Activated CD4-positive, CD25-positive, alpha-beta regulatory T cell (primary cell): ENCODE data around the gene TP53BP2.
"Not testable (repeated sequence)": the region's sequence is repeated elsewhere in the genome, so short reads cannot be mapped to it uniquely, and the experiment has no call there.

Experiments
- DNase-seq, 4 experiments: peaks; one replicate each; lab custom pipeline; 2025; lab: John Stamatoyannopoulos, UW

The TP53BP2 gene

DNA sequence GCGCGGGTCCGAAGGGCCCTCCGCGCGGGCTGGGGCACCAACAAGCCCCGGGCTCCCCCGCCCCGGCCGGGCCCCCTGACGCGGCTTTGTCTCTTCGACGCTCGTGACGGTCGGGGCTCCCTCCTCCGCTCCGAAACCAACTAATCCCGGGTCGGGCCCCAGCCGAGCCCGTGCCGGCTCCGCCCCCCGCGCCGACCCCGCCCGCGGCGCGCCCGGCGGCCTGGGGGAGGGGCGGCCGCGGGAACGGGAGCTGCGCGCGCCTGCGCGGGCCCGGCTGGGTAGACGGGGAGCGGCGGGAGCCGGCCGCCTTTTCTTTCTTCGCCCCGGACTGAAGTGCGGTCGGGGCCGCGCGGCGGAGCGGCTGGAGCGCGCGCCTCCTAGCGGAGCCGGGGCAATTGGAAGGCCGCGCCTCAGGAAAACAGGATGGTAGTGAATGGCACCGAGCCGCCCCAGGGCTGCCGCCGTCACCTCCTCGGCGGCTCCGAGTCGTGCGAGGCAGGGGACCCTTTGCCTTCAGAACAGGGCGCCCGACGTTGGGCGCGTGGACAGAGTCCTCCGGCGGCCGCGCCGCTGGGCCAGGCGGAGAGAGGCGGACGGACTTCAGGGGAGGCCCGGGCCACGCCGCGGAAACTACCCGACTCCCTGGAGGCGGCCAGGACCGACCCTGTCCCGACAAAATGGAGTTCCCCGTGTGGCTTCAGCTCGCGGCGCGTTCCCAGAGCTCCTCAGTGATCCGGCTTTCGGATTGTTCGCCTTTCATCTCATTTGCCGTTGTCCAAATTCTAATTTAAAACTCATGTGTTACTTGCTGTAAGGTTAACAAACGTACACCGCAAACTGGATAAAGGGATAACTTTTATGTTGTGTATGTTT lies at the start of gene TP53BP2:
TP53BP2 (minus strand) TSS at position 138 of the 873 bp plus-strand sequence. CDS start 267 bp downstream, outside the sequence.
- peak; percentile 61 to 78 (median 76) for DNase-seq

DNA sequence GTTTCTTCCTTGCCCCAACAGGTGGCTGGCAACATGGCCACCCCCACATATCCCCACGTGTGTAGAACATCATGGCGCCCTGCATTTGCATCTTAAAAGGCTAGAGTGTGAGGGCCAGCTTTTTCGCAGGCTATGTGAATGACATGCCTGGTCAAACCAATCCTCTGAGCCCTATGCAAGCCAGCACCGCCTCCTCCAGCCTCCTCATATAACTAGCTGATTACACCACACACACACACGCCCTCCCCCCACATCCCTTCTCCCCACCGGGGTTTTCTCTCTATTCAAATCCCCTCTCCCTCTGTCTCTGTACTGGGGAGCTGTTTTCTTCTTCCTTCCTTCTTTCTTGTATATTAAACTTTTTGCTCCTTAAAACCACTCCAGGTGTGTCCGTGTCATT lies 44.7 kb upstream of the TP53BP2 start:
- not testable (repeated sequence) for DNase-seq

DNA sequence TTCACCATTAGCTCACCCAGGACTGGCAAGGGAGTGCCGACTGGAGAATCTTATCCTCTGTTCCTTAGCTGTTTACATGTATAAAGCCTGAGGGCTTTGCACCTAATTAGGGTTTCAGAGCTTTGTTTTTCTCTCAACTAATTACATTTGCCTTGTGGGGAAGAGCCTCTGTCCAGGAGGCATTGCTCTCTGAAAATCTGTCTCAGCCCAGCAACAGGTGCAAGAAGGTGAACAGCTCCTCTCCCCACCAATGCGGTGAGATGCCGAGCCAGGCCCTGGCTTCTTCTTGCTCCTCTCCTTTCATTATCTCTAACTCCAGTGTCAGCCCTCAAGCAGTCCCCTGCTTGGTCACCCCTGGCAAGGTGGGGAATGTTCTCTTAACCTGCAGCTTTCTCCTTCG lies 43.6 kb upstream of the TP53BP2 start:
- not testable (repeated sequence) for DNase-seq

GRCh38 chr1:223887747-223888418 lies 42.1 kb upstream of the TP53BP2 start:
- no peak for DNase-seq

DNA sequence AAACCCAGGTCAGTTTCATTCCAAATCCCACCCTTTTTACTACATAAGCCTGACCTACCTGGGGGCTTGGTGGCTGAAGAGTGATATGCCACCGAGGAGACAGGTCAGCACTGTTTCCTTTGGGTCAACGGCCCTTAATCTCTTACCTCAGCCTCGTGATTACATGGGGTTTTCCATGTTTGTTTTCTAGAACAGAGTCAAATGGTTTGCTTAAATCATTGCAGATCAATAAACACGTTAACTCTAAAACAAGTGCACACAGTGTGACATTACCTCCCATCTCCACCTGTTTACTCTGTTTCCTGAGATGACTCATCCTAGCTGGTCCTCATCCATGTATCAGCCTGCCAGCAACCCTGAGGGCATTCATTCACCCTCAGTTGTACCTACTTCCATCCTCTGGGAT lies 40.8 kb upstream of the TP53BP2 start:
- no peak for DNase-seq

DNA sequence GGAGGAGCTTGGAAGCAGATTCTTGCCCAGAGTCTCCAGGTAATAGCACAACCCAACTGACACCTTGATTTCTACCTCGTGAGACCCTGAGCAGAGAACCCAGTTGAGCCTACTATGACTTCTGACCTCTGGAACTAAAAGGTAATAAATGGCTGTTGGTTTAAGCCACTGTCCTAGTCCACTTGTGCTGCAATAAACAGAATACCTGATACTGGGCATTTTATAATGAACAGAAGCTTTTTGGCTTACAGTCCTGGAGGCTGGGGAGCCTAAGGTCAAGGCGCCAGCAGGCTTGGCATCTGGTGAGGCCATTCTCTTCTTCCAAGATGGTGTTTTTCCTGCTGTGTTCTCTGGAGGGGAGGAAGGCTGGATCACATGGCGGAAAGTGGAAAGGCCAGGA lies 39.9 kb upstream of the TP53BP2 start:
- DNase-seq = no peak

- no peak for DNase-seq
Observed at GRCh38 chr1:223878598-223879325, 33.0 kb upstream of the TP53BP2 start.

DNA sequence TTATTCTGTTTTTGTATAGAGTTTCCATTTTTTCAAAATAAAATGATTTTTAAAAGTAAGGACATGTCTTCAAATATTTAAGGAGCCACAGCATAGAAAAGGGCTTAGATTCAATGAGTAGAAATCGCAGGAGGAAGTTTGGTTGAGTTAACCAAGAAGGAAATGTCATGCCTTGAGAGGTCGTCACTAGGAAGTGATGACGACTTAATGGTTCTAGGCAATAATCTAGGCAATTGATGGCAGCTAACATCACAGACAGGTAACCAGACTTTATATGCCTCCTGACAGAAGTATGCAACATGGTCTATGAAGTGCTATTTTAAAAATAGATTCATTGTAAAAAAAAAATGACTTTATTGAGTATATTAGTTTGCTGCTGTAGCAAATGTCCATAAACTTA lies 32.1 kb upstream of the TP53BP2 start:
- DNase-seq = no peak

- no peak for DNase-seq
Observed at GRCh38 chr1:223876590-223876989, 30.8 kb upstream of the TP53BP2 start.

DNA sequence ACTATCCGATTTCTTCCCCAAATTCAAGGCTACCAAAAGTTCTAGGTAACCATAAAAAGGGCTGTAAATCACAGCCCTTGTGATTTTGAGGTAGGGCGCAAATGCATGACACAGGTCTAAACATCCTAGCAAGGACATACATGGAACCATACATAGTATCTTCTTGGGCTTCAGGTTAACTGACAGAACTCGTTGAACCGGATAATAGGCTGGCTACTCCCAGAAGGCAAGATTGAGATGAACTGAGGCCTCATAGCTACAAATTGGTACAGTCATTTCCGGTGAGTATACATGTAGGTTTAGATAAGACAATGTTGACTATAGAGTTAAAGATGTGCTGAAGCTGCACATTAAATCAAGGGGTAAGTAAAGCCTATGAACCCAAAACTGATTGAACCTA lies 27.3 kb upstream of the TP53BP2 start:
- no peak for DNase-seq

DNA sequence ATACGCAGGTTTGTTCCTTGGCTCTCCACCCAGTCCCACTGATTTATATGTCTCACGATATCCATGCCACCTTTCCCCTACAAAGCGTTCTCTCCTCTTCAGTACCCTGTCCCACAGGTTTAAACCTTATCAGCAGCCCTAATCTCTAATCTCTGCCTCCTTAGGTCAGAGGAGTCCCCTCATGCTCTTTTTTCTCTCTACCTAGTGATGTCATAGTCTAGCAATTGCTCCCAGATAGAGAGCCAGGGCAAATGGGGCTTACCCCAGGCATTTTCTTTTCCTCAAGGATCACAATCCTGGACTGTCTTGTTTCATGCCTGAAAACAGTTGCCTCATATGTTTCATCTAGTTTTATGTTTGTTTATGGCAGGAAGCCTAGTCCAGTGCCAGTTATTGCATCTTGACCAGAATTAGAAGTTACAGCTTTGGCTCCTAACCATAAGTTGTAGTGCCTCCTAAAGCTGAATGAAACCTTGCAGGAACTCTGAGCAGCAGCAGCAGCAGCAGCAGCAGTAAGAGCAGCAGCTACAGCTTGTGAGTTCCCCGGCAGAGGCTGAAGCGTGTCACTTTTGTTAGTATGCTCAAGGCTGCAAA lies 26.7 kb upstream of the TP53BP2 start:
- DNase-seq = no peak

DNA sequence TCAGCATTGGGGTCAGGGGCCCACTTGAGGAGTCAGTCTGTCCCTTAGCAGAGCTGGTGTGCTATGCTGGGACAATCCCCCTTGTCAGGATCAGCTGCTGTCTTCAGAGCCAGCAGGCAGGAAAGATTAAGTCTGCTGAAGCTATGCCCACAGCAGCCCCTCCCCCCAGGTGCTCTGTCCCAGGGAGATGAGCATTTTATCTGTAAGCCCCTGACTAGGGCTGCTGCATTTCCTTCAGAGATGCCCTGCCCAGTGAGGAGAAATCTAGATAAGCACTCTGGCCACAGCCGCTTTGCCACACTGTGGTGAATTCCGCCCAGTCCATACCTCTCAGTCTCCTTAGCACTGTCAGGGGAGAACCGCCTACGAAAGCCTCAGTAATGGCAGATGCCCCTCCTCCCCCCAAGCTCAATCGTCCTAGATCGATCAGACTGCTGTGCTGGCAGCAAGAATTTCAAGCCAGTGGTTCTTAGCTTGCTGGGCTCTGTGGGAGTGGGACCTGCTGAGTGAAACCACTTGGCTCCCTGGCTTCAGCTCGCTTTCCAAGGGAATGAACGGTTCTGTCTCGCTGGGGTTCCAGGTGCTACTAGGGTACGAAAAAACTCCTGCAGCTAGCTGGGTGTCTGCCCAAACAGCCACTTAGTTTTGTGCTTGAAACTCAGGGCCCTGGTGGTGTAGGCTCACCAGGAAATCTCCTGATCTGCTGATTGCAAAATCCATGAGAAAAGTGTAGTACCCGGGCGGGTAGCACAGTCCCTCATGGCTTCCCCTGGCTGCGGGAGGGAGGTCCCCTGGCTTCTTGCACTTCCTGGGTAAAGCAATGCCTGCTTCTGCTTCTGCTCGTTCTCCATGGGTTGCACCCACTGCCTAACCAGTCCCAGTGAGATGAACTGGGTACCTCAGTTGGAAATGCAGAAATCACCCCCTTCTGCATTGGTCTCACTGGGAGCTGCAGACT lies 25.1 kb upstream of the TP53BP2 start:
- DNase-seq = no peak

- not testable (repeated sequence) for DNase-seq
Observed at GRCh38 chr1:223864599-223865368, 19.0 kb upstream of the TP53BP2 start.

DNA sequence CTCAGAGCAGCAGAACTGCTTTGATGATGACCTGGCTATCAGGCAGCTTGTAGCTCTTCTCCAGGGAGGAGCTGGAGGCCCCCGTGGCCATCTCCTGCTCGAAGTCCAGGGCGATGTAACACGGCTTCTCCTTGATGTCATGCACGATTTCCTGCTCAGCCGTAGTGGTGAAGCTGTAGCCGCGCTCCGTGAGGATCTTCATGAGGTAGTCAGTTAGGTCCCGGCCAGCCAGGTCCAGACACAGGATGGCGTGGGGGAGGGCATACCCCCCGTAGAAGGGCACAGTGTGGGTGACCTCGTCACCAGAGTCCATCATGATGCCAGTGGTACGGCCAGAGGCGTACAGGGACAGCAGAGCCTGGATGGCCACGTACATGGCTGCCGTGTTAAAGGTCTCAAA lies 18.3 kb upstream of the TP53BP2 start:
- DNase-seq = no peak

DNA sequence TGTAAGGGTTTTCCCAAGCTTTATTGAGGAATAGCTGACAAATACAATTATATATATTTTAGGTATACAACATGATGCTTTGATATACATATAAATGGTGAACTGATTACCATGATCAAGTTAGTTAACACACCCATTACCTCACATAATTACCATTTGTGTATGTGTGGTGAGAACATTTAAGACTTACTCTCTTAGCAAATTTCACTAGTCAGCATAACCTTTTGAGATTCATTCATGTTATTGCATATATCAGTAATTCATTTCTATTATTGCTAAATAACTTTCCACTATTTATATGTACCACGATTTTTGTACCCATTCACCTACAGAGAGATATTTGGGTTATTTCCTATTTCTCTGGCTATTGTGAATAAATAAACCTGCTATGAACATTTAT lies 16.2 kb upstream of the TP53BP2 start:
- no peak for DNase-seq

GRCh38 chr1:223860051-223860622 lies 14.4 kb upstream of the TP53BP2 start:
- no peak for DNase-seq

GRCh38 chr1:223859058-223859457 lies 13.3 kb upstream of the TP53BP2 start:
- DNase-seq = no peak

DNA sequence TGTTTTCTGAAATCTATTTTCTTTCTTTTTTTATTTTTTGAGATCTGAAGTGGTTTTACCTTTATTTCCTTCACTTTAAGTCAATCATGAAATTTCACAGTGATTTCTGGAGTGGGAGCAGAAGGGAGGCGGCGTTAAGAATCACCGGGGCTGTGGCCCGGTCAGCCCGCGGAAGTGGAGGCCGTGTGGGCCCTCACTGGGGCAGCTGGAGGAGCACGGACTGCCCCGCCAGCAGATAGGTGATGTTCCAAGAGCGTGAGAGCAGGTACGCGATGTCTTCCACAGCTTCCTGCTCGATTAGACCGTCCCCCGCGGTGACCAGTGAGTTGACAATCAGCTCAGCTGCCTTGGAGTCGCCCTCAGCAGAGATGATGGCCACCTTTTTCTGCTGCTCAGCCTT lies 10.6 kb upstream of the TP53BP2 start:
- DNase-seq = no peak

- no peak for DNase-seq
Observed at GRCh38 chr1:223853748-223854147, 8.0 kb upstream of the TP53BP2 start.

DNA sequence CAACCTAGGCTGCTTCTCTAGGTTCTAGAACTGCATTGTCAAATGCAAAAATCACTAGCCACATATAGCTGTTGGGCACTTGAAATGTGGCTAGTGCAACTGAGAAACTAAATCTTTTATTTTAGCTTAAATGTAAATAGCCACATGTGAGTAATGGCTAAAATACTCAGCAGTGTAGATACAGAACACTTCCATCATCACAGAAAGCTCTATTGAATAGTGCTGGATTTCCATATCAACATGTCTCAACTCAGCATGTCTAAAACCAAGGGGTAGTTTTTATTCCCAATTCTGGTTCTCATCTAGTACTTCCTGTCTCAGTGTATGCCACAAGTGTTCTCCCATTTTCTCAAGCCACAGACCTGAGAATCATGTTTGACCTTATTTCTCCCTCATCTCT lies 7.5 kb upstream of the TP53BP2 start:
- DNase-seq = no peak
